ENCODE results near the gene PIGK. TPM values are rescaled to one million over a fixed set of nuclear protein-coding genes. Genes with fewer than 3 reads are reported as not detected.

PIGK gene
- total and polyA plus RNA-seq, 2 experiments from 2014 or later: 11.2 to 13.0 TPM

- no peak overlapping the region for H3K27ac ChIP-seq
- H3K4me3 ChIP-seq: no peak overlapping the region
- TF ChIP-seq, protein P1, sequence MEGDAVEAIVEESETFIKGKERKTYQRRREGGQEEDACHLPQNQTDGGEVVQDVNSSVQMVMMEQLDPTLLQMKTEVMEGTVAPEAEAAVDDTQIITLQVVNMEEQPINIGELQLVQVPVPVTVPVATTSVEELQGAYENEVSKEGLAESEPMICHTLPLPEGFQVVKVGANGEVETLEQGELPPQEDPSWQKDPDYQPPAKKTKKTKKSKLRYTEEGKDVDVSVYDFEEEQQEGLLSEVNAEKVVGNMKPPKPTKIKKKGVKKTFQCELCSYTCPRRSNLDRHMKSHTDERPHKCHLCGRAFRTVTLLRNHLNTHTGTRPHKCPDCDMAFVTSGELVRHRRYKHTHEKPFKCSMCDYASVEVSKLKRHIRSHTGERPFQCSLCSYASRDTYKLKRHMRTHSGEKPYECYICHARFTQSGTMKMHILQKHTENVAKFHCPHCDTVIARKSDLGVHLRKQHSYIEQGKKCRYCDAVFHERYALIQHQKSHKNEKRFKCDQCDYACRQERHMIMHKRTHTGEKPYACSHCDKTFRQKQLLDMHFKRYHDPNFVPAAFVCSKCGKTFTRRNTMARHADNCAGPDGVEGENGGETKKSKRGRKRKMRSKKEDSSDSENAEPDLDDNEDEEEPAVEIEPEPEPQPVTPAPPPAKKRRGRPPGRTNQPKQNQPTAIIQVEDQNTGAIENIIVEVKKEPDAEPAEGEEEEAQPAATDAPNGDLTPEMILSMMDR (IDR thresholded peaks at IDR 0.05; ENCODE audit: low read depth, low read length): no peak
- no peaks in the 10 kb centered on the region for H3K36me3 ChIP-seq
- H3K4me1 ChIP-seq (ENCODE audit: low read depth): no peaks in the 10 kb centered on the region
- no peak for DNase-seq (ENCODE audit: low read depth in 1 of 2, low spot score in 1 of 2)
- no peaks in the 10 kb centered on the region for H3K9me3 ChIP-seq (ENCODE audit: low read depth)
- H3K27me3 ChIP-seq: no peaks in the 10 kb centered on the region
These were observed 118.4 kb downstream of the PIGK start for GRCh38 chr1:77100875-77101274.

DNA sequence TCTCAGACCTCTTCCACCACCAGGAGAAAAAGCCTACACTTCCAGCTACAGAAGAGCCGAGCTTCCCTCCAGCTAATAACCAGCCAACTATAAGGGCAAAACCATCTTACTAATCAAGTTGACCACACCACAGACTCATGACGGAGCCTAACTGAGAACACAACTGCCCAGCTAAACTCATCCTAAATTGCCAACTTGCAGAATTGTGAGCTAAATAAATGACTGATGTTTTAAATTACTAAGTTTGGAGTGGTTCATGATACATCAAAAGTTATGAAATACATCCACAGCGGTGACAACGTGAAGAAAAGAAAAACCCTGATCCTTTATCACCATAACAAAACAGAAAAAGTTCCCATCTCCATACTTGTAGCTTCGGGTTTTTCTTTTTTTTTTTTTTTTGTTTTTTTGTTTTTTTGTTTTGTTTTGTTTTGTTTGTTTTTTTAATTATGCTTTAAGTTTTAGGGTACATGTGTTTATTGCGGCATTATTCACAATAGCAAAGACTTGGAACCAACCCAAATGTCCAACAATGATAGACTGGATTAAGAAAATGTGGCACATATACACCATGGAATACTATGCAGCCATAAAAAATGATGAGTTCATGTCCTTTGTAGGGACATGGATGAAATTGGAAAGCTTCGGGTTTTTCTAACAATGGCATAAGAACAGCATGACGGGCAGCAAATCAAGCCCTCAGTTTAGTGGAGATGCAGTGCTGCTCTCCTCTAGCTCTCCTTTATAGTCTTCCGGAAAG is 122.6 kb downstream of the PIGK start:
- Histone ChIP-seq H3K9me3 (ENCODE audit: low read depth) (no peaks in the 10 kb centered on the region), H3K4me3 (no peak overlapping the region), H3K27ac (no peak overlapping the region), H3K27me3 (no peaks in the 10 kb centered on the region), H3K4me1 (ENCODE audit: low read depth) (no peaks in the 10 kb centered on the region), H3K36me3 (no peaks in the 10 kb centered on the region)
- DNase-seq (ENCODE audit: low read depth in 1 of 2, low spot score in 1 of 2): no peak
- TF ChIP-seq, protein P1 (IDR thresholded peaks at IDR 0.05; ENCODE audit: low read depth, low read length): no peak

DNA sequence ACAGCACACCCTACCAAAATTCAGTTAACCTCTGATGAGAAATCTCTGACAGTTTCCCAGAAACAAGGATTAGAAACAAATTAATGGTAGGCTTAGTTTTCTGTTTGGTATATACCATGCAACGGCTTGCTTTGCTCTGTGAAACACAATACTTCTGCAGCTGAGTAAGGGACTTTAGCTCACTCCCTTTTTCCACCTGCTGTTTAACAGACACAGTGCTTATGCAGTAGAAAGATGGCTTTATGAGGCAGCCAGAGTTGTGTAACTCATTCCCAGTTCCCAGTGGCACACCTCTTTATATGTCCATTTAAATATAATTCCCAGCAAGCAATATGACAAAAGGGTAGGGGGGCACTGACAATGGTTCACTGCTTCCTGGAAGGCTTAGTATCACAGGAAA is 124.0 kb downstream of the PIGK start:
- no peak for DNase-seq (ENCODE audit: low read depth in 1 of 2, low spot score in 1 of 2)
- H3K9me3 ChIP-seq (ENCODE audit: low read depth): no peaks in the 10 kb centered on the region
- TF ChIP-seq, protein P1 (IDR thresholded peaks at IDR 0.05; ENCODE audit: low read depth, low read length): no peak
- H3K4me3 ChIP-seq: no peak overlapping the region
- no peaks in the 10 kb centered on the region for H3K27me3 ChIP-seq
- H3K4me1 ChIP-seq (ENCODE audit: low read depth): peaks cover 3% of the 10 kb centered on the region
- no peaks in the 10 kb centered on the region for H3K36me3 ChIP-seq
- H3K27ac ChIP-seq: no peak overlapping the region

GRCh38 chr1:77089756-77090155 is 129.5 kb downstream of the PIGK start:
- Histone ChIP-seq H3K27ac (no peak overlapping the region), H3K36me3 (no peaks in the 10 kb centered on the region), H3K4me3 (no peak overlapping the region), H3K4me1 (ENCODE audit: low read depth) (peaks cover 3% of the 10 kb centered on the region), H3K9me3 (ENCODE audit: low read depth) (no peaks in the 10 kb centered on the region), H3K27me3 (no peaks in the 10 kb centered on the region)
- TF ChIP-seq, protein P1 (IDR thresholded peaks at IDR 0.05; ENCODE audit: low read depth, low read length): no peak
- no peak for DNase-seq (ENCODE audit: low read depth in 1 of 2, low spot score in 1 of 2)

DNA sequence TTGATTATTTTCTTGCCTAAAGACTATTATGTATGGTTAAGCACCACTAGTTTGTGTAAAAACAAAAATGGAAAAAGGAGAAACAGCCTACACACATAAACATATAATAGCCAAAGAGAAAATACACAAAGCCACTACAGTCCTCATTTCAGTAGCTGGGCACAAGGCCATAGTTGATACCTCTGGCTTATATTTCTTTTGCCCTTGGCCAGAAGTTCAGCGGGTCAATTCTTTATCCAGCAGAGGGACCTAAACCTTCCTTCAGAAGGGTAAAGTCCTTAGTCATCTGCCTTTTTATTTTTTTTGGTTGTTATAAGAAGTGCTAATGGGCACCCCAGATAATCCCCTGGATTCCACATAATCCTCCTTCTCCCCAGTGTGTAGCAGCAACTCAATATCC is 134.1 kb downstream of the PIGK start:
- no peak overlapping the region for H3K4me3 ChIP-seq
- H3K4me1 ChIP-seq (ENCODE audit: low read depth): no peaks in the 10 kb centered on the region
- H3K9me3 ChIP-seq (ENCODE audit: low read depth): no peaks in the 10 kb centered on the region
- H3K27me3 ChIP-seq: no peaks in the 10 kb centered on the region
- H3K36me3 ChIP-seq: no peaks in the 10 kb centered on the region
- no peak overlapping the region for H3K27ac ChIP-seq
- TF ChIP-seq, protein P1 (IDR thresholded peaks at IDR 0.05; ENCODE audit: low read depth, low read length): no peak
- no peak for DNase-seq (ENCODE audit: low read depth in 1 of 2, low spot score in 1 of 2)
